GM19099 (cell line): ENCODE data around the gene ASNSD1.
A peak's percentile ranks its signal among the peaks of the same experiment; 100 is the strongest.

Experiments used
- POLR2A ChIP-seq: IDR thresholded peaks from 3 replicates; pipeline ENCODE4 v1.6.1; 2011; ENCODE audit warnings: low read depth; ENCODE audit not compliant: insufficient read length; ENCODE audit errors: extremely low read depth

ASNSD1 gene

GRCh38 chr2:189661148-189661956, at the start of gene ASNSD1:
Gene ASNSD1 (plus strand): TSS chr2:189661459. CDS start chr2:189666133, 4,674 bp downstream.
- peak; percentile 96 for TF ChIP-seq POLR2A

DNA sequence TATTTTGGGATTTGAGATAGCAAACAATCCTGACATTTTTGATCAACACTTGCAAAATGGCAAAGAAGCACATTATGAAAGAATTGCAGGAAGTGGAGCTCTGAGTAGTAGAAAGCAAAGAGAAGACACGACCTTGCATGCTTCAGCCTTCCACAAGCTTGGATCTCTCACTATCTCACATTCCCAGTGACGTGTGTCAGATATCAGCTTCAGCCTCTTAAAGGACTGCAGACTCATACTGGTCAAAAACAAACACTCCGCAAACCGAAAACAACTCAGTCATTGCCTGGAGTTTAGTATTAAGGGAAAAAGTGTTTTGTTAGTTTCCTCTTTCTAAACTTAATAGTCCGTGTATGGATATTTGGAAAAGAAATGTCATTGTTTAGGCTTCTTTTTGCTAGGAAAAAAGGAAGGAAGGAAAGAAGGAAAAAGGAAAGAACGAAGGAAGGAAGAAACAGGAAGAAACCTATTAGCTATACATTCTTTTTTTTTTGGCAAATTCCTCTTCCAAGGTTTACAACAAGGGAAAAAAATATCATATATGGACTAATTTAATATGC, 48.1 kb upstream of the ASNSD1 start:
- no peak for TF ChIP-seq POLR2A

GRCh38 chr2:189613650-189614420, 47.4 kb upstream of the ASNSD1 start:
- no peak for TF ChIP-seq POLR2A

DNA sequence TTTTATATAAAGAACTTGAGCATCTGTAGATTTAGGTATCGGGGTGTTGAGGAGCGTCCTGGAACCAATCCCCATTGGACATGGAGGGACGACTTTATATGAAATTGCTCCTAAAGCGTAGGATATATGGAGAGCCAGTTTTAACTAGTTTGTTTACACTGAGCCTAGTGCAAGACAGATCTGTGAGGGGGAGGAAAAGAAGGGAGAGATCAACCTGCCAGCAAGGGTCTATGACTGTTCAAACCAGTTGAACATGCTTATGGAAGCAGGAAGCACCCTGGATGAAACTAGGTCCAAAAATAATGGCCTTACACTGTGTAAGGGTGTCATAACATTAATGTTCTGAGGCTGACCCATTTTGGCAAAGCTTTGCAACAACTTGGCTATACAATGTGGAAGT, 46.7 kb upstream of the ASNSD1 start:
- no peak for TF ChIP-seq POLR2A

- no peak for TF ChIP-seq POLR2A
These were observed 43.1 kb upstream of the ASNSD1 start for GRCh38 chr2:189618197-189618596.

GRCh38 chr2:189621781-189622180, 39.5 kb upstream of the ASNSD1 start:
- TF ChIP-seq POLR2A, result no peak

DNA sequence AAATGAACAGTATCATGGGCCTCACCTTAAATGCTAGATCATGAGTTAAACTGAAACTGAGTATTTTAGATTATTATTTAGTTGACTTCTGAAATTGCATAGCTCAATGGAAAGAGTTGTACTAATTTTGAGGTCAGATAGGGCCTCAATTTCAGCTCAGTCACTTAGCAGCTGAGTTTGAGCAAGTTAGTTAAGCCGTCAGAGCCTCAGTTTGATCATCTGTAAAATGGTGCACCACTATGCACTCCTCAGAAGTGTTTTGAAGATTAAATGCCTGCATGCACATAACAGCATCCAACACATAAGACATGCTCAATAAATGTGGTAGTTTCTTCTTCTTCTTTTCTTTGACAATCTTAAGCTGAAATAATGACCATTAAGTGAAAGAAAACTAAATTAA, 38.2 kb upstream of the ASNSD1 start:
- TF ChIP-seq POLR2A, result no peak

DNA sequence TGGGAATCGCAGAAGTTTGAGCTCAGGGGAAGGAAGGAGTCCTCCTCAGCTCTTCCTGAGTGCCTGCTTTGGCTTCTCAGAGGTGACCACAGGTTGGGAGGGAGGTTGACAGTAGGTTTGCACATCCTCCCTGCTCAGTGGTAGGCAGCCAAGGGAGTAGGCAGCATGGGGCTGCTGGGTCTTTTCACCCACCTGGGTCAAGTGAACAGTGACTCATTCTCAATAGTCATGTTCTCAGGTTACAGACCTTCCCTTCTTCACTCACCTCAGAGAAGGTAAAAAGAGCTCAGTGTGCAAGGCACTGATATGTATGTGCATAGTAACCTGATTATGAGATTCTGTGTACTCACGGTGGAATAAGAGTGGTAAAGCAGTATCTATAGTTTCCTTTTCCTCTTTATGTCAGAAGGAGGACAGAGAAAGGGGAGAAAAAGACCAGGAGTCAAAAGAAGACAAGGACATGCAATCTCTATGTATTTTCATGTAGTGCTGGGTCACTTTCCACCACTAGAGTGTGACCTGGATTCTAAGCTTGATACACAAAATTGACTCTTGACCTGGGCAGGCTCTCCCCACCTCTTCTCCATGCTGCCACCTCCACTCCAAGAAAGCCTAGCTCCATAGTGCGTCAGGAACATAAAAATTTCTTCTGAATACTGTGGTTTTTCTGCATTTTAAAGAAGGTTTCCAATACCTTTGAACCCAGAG, 36.5 kb upstream of the ASNSD1 start:
- TF ChIP-seq POLR2A, result no peak

GRCh38 chr2:189625636-189626035, 35.6 kb upstream of the ASNSD1 start:
- TF ChIP-seq POLR2A, result no peak

- TF ChIP-seq POLR2A, result no peak
These were observed 33.5 kb upstream of the ASNSD1 start for GRCh38 chr2:189627789-189628188.

- TF ChIP-seq POLR2A, result no peak
These were observed 32.3 kb upstream of the ASNSD1 start for GRCh38 chr2:189628817-189629530.

DNA sequence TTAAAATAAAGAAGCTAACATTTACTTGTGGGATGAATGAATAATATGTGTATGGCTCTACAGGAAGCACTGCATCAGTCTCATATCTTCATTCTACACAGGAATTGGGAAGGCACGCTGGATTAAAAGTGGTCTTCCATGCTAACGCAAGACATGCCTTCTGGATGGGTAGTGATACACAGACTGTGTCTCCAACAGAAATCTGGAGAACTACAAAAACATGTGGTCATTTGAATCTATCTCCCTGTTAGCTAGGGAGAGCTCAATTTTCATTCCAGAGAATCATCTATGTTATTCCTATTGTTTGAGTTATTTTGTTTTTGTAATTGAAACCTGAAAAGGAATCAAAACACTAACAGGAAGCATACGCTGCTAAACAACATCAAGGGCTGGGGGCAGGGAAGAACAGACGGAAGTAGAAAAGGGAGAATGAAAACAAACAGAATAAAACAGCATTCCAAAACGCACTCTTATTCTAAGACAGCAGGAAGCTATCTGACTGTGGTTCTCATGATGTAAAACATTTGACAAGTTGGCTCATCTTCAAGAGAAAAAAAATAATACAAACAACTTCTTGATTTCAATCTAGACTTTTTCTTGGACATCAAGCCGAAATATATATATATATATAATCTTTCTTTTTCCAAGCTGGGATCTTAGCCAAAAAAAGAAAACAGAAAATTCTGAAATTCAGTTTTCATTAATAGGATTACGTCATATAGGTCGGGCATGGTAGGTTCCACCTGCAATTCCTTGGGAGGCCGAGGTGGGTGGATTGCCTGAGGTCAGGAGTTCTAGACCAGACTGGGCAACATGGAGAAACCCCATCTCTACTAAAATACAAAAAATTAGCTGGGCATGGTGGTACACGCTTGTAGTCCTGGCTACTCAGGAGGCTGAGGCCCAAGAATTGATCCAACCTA, 31.5 kb upstream of the ASNSD1 start:
- no peak for TF ChIP-seq POLR2A

GRCh38 chr2:189631849-189632248, 29.4 kb upstream of the ASNSD1 start:
- TF ChIP-seq POLR2A, result no peak

GRCh38 chr2:189633392-189633811, 27.9 kb upstream of the ASNSD1 start:
- TF ChIP-seq POLR2A, result no peak

DNA sequence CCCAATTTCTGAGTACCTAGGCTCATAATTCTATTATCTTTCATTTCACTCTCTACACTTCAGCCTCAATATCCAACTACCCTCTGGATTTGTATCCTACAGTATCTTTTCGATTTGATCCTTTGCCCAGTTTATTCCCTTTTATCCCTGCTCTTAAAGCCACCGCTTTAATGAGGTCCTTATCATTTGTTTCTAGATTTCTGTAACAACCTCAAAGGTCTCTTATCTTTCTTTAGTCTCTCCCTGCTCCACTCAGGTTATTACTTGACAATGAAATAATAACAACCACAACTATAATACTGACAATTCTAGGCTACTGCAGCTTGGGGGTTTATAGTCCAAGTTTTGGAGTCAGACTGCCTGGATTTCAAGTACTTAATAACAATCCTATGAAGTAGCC, 25.9 kb upstream of the ASNSD1 start:
- TF ChIP-seq POLR2A, result no peak
